LNCaP clone FGC (cell line): Measurements from ENCODE around the gene ZNF503.

Source experiments
- DNase-seq: peaks from one replicate; pipeline ENCODE4 v3.0.0-alpha.2; 2011; ENCODE audit warnings: low read depth
- H3K4me3 ChIP-seq: 2 replicates; pipeline ENCODE4 v1.5.1; 2011; ENCODE audit warnings: mild to moderate bottlenecking, low read depth, low read length, control low read depth
- TF ChIP-seq, protein P1 (sequence below): IDR thresholded peaks from 2 replicates; pipeline ENCODE4 v1.5.1; 2012; ENCODE audit warnings: mild to moderate bottlenecking; ENCODE audit not compliant: control insufficient read depth, insufficient read depth; ENCODE audit errors: extremely low read depth

Gene ZNF503

DNA sequence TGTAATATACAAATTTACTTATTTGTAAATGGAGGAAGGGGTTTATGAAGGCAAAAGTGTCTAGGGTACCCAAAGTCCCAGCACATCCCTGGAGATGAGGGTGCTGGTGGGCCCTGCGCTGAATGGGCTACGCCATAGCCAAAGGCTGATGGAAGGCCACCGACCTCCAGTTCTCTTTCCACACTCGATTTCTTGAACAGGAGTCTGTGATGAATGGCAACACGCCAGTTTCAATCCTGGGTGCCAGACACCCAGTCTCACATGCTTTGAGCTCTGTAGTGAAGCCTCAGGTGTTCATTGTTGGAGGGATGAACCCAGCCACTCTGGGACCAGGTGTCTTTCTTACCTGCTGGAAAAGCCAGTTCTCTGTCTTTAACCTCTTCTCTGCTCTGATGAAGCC lies 30.6 kb upstream of the ZNF503 start:
- H3K4me3 ChIP-seq = no peak overlapping the region
- no peak for DNase-seq
- TF ChIP-seq, protein P1, sequence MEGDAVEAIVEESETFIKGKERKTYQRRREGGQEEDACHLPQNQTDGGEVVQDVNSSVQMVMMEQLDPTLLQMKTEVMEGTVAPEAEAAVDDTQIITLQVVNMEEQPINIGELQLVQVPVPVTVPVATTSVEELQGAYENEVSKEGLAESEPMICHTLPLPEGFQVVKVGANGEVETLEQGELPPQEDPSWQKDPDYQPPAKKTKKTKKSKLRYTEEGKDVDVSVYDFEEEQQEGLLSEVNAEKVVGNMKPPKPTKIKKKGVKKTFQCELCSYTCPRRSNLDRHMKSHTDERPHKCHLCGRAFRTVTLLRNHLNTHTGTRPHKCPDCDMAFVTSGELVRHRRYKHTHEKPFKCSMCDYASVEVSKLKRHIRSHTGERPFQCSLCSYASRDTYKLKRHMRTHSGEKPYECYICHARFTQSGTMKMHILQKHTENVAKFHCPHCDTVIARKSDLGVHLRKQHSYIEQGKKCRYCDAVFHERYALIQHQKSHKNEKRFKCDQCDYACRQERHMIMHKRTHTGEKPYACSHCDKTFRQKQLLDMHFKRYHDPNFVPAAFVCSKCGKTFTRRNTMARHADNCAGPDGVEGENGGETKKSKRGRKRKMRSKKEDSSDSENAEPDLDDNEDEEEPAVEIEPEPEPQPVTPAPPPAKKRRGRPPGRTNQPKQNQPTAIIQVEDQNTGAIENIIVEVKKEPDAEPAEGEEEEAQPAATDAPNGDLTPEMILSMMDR = no peak

DNA sequence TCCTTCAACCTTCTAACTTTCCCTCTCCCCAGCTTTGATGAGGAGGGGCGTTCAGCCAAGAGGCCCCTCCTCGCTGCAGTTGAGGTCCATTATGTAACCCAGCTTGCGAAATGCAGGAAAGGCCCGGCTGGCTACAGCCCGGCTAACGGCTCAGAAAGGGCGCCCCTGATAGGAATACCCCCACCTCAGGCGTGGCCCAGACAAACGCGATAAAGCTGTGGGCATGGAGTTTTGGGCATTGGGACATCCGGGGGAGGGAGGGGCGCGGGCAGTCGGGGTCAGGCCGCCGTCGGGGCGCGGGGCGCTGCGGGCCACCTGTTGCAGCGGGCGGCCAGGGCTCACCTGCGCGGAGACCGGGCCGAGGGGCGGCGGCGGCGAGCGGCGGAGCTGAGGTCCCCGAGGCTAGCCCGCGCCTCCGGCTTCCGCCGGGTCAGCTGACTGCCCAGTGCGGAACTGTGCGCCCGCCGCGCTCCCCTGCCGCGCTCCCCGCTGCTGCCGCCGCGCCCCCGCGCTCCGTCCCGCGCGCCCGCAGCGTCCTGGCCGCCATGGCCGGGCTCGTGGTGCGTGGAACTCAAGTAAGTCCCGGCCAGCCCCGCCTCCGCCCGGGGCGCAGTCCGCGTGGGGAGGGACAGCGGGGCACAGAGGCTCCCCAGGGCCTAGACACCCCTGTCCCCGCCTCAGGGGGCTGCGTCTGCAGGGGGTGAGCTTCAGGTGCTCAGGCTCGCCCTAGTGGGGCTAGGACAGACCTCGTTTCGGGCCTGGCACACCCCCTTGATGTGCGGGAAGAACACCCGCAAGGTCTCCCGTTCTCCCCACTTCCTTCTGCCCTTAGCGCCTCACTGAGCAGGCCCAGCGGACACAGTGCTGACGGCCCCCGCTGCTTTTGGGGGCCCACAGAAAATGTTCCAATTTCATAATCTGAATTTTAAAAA lies 29.9 kb upstream of the ZNF503 start, which contains the start of gene LRMDA:
Gene LRMDA, plus strand, starts transcription at position 445 of the 932 bp plus-strand sequence.
- no peak within 1 kb of the TSS for H3K4me3 ChIP-seq
- no peak for DNase-seq
- TF ChIP-seq, protein P1 = no peak

DNA sequence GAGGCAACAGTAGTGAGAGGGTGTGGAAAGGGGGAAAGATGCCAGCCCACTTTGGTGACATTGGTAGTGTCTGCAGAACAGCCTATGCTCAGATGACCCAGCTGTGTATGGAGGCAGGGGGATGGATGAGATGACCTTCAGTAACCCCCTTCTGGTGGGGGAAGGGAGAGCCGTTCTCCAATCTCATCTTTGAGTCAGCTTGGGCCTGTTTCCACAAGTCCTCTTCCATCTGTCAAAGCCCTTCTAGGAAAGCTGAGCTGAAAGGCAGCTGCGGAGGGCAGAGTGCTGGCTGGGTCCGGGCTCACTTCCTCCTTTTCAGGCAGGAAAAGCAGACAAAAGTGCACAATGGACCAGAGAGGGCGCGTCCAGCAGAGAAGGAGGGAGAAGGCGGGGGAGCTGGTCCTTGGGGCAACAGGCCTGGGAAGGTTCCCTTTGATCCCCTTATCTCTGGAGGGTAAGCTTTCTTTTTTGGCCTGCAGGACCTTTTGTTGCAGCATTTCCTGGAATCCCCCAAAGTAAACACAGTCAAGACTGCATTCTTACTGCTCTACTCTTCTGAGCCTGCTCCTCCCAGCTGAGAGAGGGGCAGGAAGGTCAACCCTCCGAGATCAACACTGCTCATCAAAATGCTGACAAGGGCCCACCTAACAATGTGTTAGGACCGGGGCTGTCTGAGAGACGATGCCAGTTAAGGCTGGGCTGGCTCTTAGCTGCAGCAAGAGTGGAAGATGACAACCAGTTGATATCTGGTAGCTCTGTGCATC lies 28.6 kb upstream of the ZNF503 start:
- H3K4me3 ChIP-seq = no peak overlapping the region
- TF ChIP-seq, protein P1 = no peak
- no peak for DNase-seq

DNA sequence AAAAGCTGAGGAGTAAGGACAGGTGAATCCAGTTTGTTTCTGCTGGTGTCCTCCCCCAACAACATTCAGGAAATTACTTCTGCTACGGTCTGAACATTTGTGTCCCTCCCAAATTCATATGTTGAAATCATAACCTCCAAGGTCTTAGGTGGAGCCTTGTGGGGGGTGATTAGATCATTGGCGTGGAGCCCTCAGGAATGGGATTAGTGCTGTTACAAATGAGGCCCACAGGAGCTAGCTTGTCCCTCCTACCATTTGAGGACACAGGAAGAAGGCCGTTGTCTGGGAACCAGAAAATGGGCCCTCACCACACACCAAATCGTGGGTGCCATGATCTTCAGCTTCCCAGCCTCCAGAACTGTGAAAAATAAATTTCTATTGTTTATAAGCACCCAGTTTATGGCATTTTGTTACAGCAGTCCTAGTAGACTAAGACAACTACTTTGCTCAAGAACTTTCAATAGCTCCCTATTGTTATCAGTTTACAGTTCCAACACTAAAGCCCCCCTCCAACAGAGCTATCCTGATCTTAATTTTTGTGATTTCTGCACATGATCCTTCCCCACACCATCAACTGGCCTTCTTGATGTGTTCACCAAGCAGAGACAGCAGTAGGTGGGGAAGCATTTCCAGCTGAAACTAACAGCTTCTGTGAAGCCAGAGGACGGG lies 27.7 kb upstream of the ZNF503 start:
- TF ChIP-seq, protein P1 = no peak
- DNase-seq = no peak

DNA sequence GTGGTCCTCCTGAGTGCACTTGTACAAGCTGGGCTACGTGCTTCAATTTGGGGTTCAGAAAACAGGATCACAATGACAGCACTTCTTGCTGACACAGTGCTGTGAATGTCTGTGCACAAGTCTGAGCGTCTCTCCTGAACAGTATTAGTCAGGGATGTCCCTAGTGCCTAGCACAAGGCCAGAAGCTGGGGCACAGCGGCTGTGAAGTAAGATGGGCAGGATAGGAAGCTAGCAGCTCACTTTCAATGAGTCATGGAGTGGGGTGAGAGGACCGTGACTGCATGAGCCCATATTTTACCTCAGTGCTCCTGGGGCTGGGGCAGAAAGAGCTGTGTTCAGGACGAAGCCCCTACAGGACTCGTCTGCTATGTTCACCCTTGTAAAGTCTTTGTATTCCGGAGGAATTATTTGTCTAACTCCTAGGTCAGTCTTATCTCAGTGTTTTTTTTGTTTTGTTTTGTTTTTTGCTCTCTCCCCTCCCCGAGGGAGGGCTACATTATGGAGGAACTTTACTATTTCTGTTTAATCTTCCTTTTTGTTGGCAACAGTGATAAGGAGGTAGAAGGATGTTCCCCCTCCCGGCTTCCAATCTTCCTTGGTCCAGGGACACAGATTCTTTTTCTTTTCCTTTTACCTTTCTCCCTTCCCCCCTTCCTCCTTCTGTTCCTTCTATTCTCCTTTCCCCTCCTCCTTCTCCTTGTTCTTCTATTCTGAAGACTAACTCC lies 27.0 kb upstream of the ZNF503 start:
- TF ChIP-seq, protein P1 = no peak
- no peak overlapping the region for H3K4me3 ChIP-seq
- no peak for DNase-seq

More for the DNA sequence above, 27.7 kb upstream of the ZNF503 start:
- H3K4me3 ChIP-seq = no peak overlapping the region

DNA sequence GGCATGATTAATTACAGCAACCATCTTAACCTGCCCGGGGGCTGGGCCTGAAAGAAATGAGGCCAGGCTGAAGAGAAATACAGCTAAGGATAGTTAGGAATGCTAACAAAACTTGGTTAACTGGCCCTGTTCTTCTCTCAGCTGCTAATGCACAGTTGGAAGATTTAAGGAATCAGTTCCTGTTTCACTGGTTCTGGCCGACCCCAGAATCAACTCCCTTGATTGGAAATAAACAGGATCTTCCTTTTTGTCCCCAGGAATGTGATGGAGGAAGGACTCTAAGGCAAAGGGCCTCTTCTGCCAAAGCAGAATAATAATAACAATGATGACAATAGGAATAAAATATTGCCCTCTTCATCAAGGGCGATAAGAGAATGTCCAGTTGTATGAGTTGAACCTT lies 26.4 kb upstream of the ZNF503 start:
- no peak overlapping the region for H3K4me3 ChIP-seq
- no peak for DNase-seq

More for the DNA sequence above, 26.4 kb upstream of the ZNF503 start:
- TF ChIP-seq, protein P1 = no peak
